GM18861 (cell line): Measurements from ENCODE around the gene LRRK2.
A peak's percentile ranks its signal among the peaks of the same experiment; 100 is the strongest.

Source experiments
- ATAC-seq: cut with Tn5 transposase; IDR thresholded peaks from one replicate; pipeline ENCODE4 v1.9.1; 2021; ENCODE audit not compliant: unreplicated experiment

The LRRK2 gene

GRCh38 chr12:40224439-40225291, at the start of gene LRRK2:
Gene LRRK2, plus strand, starts transcription at chr12:40224997. Its CDS starts 135 bp downstream, at chr12:40225132.
- peak; percentile 32 for ATAC-seq

DNA sequence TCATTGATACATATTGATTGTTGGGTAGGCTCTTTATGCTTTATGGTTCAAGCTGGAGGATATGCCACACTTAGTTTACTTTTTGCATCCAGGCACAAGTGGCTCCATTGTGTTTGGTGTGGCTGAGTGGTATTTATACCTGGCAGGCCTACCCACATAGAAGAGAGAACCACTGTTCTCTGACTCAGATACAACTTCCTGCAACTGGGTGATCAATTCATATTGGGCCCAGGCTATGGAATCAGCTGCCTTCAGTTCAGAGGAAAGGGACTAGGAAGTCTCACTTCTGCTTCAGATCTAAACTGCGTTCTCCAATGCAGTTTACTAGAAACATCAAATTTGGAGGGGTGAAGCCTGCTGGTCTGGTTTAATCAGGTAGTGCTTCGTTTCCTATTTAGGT, 49.8 kb upstream of the LRRK2 start:
- ATAC-seq = peak; percentile 57

GRCh38 chr12:40175489-40175888, 49.3 kb upstream of the LRRK2 start:
- ATAC-seq = no peak

GRCh38 chr12:40178701-40179100, 46.1 kb upstream of the LRRK2 start:
- ATAC-seq = no peak

- no peak for ATAC-seq
These were observed 43.3 kb upstream of the LRRK2 start for GRCh38 chr12:40181490-40181889.

DNA sequence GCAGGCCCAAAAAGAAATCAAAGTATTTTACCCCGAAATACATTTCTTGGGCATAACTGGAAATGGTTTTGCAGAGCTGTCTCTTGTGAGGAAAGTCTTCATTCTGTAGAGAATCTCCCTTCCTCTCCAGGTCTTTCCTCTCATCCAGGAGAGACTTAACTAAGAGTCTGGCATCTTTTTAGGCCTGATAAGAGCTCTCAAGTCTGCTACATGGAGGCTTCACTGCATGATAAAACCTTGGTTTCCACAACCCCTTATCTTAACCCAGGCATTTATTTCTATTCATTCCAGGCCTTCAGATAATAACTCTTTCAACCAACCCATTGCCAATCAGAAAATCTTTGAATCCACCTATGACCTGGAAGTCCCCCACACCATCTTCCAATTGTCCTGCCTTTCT, 41.1 kb upstream of the LRRK2 start:
- no peak for ATAC-seq

DNA sequence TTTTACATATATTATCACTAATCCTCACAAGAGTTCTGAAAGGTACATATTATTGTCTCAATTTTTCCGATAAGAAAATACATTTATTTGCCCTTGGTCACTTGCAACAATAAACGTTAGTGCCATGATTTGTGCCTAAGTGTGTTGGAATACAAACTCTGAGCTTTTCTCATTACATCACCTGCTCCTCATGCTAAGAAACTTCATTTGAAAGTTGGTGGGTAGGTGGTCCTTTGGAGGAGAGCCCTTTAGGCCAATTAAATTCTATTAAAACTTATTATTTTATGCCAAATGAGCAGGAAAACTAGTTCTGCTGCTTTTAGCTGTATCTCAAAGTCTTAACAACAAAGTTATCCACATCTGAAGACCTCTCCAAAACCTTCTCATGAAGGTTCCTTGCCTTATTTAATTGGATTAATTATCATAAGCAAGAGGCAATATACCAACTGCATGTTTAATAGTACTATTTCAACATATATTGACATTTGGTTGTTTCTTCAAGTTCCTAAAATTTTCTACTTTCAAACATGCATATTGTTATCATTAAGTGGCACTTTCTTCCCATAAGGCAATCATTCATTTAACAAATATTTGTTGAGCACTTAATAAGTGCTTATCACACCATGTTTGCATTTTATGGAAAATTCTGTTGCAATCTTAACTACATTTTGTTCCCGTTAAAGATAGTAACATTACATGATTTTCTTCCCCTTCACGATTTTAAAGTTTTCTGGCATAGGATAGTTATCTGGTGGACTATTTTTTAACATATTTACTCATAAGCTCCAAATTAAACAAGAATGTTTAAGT, 40.1 kb upstream of the LRRK2 start:
- no peak for ATAC-seq

- ATAC-seq = no peak
These were observed 39.5 kb upstream of the LRRK2 start for GRCh38 chr12:40185303-40185693.

- no peak for ATAC-seq
These were observed 36.1 kb upstream of the LRRK2 start for GRCh38 chr12:40188558-40189320.

DNA sequence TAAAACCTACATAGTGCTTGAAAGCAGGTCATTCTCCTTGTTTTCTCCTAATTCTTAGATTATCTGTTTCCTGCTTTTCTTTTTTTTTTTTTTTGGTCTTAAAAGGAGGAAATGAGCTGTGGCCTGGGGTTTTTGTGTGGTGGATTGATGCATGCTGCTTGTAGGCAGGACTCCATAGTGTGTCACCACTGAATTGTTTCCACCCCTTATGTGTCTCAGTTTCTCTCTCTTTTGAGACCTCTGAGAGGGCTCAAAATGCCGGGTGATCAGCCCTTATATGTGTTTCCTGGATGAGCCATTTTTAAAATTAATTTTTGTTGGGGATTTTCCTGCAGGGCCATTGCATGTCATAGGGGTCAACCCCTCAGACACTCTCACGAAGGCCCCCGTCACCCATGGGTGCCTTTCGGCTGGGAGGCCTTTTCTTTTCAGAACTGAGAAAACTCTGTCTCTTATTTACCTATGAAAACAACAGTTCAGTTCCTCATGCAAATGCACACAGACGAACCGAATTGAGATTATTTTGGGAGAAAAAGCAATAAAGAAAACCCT, 32.0 kb upstream of the LRRK2 start:
- peak; percentile 97 for ATAC-seq

GRCh38 chr12:40194846-40195245, 30.0 kb upstream of the LRRK2 start:
- ATAC-seq = no peak

DNA sequence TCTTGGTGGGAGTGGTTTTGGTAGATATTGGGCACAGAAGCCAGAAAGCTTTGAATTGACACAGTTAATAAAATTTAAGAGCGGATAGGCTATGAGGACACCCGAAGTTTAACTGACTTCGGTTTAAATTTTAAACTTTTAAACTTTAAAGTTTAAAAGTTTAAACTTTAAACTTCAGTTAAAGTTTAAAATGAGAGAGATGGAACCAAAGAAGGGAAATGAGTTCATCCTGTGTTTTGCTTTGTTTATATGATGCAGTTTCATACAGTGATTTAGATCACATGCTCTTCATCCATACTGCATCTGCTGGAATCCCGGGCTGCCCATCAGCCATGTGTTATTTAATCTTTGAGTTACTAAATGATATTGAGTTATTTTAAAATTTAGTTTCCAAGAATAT, 27.2 kb upstream of the LRRK2 start:
- ATAC-seq = no peak

- no peak for ATAC-seq
These were observed 26.2 kb upstream of the LRRK2 start for GRCh38 chr12:40198601-40199000.

DNA sequence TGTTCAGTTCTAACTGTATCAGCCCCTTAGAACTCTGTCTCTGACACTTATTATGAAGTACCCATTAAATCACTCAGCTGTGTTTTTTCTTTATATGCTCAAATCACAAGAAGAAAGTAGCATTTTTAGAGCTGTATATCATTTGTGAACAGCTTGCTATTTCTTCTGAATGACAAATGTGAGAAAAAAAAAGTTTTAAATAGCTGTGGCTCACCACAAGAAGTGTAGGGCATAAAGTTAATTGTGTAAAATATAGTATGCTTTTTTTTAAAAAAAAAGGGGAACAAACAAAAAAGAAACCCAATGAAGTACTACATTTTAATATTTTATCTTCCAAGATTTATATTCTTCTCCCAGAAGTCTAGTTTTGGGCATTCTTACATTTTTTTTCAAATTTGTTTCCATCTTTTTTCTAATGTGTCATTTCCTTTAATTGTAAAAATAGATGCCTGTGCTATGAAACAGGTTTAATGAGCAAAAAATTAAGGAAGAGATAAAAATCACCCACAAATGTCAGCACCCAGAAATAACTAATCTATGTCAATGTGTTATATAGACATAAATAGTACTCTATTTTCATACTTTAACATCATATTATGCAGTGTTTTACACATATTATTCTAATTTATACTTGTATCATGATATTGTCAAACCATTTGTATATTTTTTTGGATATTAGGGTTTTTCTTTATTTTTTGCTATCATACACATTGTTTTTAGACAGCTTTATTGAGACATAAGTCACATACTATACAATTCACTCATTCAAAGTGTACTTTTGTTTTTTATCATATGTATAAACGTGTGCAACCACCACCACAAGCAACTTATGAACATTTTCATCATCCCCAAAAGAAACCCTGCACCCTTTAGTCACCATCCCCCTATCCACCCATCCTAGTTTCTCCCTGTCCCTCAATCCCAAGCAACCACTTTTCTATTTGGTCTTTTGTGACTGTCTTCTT, 22.4 kb upstream of the LRRK2 start:
- ATAC-seq = peak; percentile 82

DNA sequence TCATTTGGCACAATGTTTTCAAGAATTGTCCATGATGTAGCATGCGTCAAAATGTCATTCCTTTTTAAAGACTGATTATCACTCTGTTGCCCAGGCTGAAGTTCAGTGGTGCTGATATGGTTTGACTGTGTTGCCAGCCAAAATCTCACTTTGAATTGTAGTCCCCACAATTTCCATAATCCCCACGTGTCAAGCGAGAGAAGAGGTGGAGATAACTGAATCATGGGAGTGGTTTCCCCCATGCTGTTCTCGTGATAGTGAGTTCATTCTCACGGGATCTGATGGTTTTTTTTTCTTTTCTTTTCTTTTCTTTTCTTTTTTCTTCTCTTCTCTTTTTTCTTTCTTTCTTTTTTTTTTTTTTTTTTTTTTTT, 21.8 kb upstream of the LRRK2 start:
- ATAC-seq = no peak

DNA sequence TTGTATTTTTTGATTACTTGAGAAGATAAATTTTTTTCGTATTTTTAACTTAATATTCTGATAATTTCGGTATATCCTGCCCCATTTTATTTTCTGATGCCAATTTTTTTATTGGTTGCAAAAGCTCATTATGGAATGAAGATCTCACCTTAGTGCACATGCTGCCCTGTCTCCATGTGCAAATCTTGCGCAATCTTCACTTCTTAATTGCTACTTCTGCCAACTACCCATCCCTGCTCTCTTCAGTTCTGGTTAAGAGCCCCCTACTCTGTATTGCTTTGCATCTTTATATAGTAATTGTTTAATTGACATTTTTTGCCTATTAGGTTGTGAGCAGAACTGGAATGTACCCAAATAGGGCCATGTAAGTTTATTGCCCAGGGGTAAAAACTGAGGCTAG, 20.5 kb upstream of the LRRK2 start:
- ATAC-seq = no peak

DNA sequence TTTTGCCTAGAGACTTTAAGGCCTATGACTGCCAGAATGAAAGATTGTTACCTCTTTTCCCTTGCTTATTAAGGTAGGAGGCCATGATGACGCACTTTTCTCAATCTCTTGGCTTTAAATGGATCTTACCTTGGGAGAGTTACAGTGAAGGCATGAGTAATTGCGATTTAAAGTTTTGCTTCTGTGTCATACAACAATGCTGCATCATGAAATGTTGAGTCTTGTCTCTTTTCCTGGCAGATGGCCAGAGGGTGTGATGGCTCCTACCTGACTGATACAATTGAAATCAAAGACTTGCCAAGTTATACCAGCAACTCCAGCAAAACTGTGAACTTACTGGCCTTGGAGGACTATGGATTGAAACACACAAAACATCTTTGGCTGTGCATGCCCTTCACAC, 17.2 kb upstream of the LRRK2 start:
- ATAC-seq = no peak

GRCh38 chr12:40208707-40209446, 15.9 kb upstream of the LRRK2 start:
- ATAC-seq = peak; percentile 88

DNA sequence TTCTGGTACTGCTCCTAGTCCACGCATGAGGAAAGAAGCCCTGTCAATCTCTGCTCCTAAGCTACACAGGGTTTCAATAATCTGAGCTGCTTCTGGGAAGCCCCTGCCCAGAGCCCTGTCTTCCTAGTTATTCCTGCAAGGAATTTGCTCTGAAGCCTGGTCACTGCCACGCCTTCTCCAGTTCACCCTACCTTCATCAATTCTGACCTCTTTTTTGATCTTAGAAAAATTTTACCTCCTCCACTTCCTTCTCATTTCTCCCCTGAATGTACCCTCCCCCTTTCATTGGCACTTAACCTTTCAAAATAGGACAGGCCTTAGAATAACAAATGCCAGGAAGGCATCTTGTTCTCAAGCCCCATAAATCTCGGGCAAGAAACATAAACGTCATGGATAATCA, 14.9 kb upstream of the LRRK2 start:
- no peak for ATAC-seq
